WTC11 (cell line): ENCODE measurements around the gene CIC. TPM values are rescaled to one million over a fixed set of nuclear protein-coding genes. Genes with fewer than 3 reads are reported as not detected.
A peak's percentile ranks its signal among the peaks of the same experiment; 100 is the strongest.

ENCODE experiments used
- ATAC-seq: fragments of 200-7000 bp; cut with Tn5 transposase; 2 replicates; pipeline ENCODE4 v1.10.0; 2021; ENCODE audit warnings: mild to moderate bottlenecking, moderate library complexity
- CTCF ChIA-PET: fragments of 300-600 bp; sonication (Branson Sonifier 250); formaldehyde crosslinking; loops from one replicate; lab custom pipeline; 2021; ENCODE audit warnings: antibody characterized with exemption; lab: Charles Lee
- POLR2A ChIA-PET: fragments of 350-600 bp; sonication (Branson Sonifier 250); formaldehyde crosslinking; loops from one replicate; lab custom pipeline; 2021; ENCODE audit warnings: antibody characterized with exemption; lab: Charles Lee
- DNase-seq: peaks from one replicate; pipeline ENCODE4 v3.0.0; 2021; ENCODE audit warnings: low spot score
- H3K27ac Mint-ChIP-seq: 2 replicates; pipeline ENCODE4 v1.8.0; 2021; ENCODE audit warnings: mixed read lengths
- H3K27me3 Mint-ChIP-seq: 2 replicates; pipeline ENCODE4 v1.8.0; 2021; ENCODE audit warnings: low read depth, mild to moderate bottlenecking, moderate library complexity, mixed read lengths
- H3K36me3 Mint-ChIP-seq: 2 replicates; pipeline ENCODE4 v1.8.0; 2021; ENCODE audit warnings: mixed read lengths
- H3K4me1 Mint-ChIP-seq: 2 replicates; pipeline ENCODE4 v1.8.0; 2022; ENCODE audit warnings: mixed read lengths
- H3K4me3 Mint-ChIP-seq: 2 replicates; pipeline ENCODE4 v1.8.0; 2021; ENCODE audit warnings: mild to moderate bottlenecking, moderate library complexity, mixed read lengths
- H3K9me3 Mint-ChIP-seq: 2 replicates; pipeline ENCODE4 v1.8.0; 2021; ENCODE audit warnings: mixed read lengths
- ATF1 ChIP-seq: sonication (generic); formaldehyde crosslinking; IDR thresholded peaks from 2 replicates; pipeline ENCODE4 v1.8.1; 2023; ENCODE audit warnings: mild to moderate bottlenecking, moderate library complexity, missing genetic modification reagents
- FOXK1 ChIP-seq: sonication (generic); formaldehyde crosslinking; IDR thresholded peaks from 2 replicates; pipeline ENCODE4 v1.8.0; 2022; ENCODE audit warnings: mild to moderate bottlenecking, moderate library complexity, missing genetic modification reagents
- GABPB1 ChIP-seq: sonication (generic); formaldehyde crosslinking; IDR thresholded peaks from 2 replicates; pipeline ENCODE4 v1.8.1; 2023; ENCODE audit warnings: mild to moderate bottlenecking, missing genetic modification reagents
- NFATC4 ChIP-seq: fragments of 250-450 bp; sonication (Bioruptor Pico); IDR thresholded peaks from 2 replicates; pipeline ENCODE4 v1.9.0; 2021; ENCODE audit warnings: mild to moderate bottlenecking
- NR2C2 ChIP-seq: sonication (generic); formaldehyde crosslinking; IDR thresholded peaks from 2 replicates; pipeline ENCODE4 v1.8.0; 2022; ENCODE audit warnings: mild to moderate bottlenecking, missing genetic modification reagents
- TP53 ChIP-seq: sonication (generic); formaldehyde crosslinking; IDR thresholded peaks from 2 replicates; pipeline ENCODE4 v1.8.1; 2023; ENCODE audit warnings: mild to moderate bottlenecking, missing genetic modification reagents
- ZNF121 ChIP-seq: sonication (generic); formaldehyde crosslinking; IDR thresholded peaks from 2 replicates; pipeline ENCODE4 v1.8.0; 2023; ENCODE audit warnings: missing genetic modification reagents
- ZNF396 ChIP-seq: fragments of 250-450 bp; sonication (Bioruptor Pico); IDR thresholded peaks from 2 replicates; pipeline ENCODE4 v1.8.0; 2021; ENCODE audit warnings: mild to moderate bottlenecking, moderate library complexity, borderline replicate concordance
- total RNA-seq: library from RNA; stranded (reverse); gene quantifications from 3 replicates; pipeline ENCODE4 v1.2.3, GENCODE V29; 2021
- TF ChIP-seq, protein P1 (sequence below): sonication (generic); formaldehyde crosslinking; IDR thresholded peaks from 2 replicates; pipeline ENCODE4 v1.8.1; 2023; ENCODE audit warnings: mild to moderate bottlenecking, missing genetic modification reagents, borderline replicate concordance
- TF ChIP-seq, protein P2 (sequence below): sonication (generic); formaldehyde crosslinking; IDR thresholded peaks from 2 replicates; pipeline ENCODE4 v1.8.0; 2023; ENCODE audit warnings: missing genetic modification reagents, mild to moderate bottlenecking, borderline replicate concordance
- TF ChIP-seq, protein P3 (sequence below): fragments of 250-450 bp; sonication (Bioruptor Pico); IDR thresholded peaks from 2 replicates; pipeline ENCODE4 v1.9.0; 2021; ENCODE audit warnings: mild to moderate bottlenecking, borderline replicate concordance
- TF ChIP-seq, protein P4 (sequence below): fragments of 250-450 bp; sonication (Bioruptor Pico); IDR thresholded peaks from 2 replicates; pipeline ENCODE4 v2.1.2; 2022; ENCODE audit warnings: mild to moderate bottlenecking, moderate library complexity
- TF ChIP-seq, protein P5 (sequence below): fragments of 250-450 bp; sonication (Bioruptor Pico); IDR thresholded peaks from 2 replicates; pipeline ENCODE4 v1.8.0; 2021; ENCODE audit warnings: mild to moderate bottlenecking

CIC gene
- total RNA-seq, 1 experiment from 2014 or later, result 55.8 TPM

DNA sequence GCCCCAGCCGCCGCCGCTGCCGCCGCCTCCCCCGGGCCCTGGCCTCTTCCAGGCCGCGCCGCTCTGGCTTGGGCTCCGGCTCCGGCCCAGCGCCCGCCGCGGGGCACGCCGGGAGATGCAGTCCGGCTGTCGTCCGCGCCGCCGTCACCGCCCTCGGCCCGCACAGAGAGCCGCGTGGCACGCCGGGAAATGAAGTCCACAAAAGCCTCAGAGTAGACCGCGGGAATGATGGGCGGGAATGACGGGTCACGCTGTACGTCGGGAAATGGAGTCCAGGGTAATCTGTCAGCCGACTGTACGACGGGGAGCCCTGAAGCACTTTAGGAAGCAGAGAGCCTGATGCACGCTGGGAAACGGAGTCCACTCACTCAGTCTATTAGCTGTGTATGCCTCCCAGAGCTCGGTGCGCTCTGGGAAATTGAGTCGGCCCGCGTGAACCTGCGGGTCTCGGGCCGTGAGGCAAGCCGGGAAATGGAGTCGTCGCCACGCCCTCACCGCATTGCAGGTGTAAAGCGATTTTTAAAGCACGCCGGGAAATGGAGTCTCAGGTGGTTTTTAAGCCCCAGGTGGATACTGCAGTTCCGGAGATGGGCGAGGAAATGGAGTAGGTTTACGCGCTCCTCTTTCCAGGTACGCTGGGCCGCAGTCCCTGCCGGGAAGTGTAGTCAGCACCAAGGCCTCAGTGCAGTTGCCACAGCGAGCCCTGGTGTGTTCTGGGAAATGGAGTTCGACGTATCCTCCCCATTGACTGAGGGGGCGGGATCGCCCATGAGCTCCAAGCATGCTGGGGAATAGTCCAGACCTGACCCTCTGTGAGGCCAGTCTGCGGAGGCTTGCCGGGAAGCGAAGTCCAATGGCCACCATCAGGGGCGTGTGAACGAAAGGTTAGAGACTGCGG is 26.3 kb upstream of the CIC start, which contains the start of gene GSK3A (continued):
- TF ChIP-seq, protein P1, sequence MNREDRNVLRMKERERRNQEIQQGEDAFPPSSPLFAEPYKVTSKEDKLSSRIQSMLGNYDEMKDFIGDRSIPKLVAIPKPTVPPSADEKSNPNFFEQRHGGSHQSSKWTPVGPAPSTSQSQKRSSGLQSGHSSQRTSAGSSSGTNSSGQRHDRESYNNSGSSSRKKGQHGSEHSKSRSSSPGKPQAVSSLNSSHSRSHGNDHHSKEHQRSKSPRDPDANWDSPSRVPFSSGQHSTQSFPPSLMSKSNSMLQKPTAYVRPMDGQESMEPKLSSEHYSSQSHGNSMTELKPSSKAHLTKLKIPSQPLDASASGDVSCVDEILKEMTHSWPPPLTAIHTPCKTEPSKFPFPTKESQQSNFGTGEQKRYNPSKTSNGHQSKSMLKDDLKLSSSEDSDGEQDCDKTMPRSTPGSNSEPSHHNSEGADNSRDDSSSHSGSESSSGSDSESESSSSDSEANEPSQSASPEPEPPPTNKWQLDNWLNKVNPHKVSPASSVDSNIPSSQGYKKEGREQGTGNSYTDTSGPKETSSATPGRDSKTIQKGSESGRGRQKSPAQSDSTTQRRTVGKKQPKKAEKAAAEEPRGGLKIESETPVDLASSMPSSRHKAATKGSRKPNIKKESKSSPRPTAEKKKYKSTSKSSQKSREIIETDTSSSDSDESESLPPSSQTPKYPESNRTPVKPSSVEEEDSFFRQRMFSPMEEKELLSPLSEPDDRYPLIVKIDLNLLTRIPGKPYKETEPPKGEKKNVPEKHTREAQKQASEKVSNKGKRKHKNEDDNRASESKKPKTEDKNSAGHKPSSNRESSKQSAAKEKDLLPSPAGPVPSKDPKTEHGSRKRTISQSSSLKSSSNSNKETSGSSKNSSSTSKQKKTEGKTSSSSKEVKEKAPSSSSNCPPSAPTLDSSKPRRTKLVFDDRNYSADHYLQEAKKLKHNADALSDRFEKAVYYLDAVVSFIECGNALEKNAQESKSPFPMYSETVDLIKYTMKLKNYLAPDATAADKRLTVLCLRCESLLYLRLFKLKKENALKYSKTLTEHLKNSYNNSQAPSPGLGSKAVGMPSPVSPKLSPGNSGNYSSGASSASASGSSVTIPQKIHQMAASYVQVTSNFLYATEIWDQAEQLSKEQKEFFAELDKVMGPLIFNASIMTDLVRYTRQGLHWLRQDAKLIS (CRISPR knock-in tag), result no peak
- TF ChIP-seq FOXK1 (CRISPR knock-in tag) (peak; percentile 48; the same call in 1 of the 2 replicates), NR2C2 (CRISPR knock-in tag) (peak; percentile 61; the same call in 1 of the 2 replicates)

DNA sequence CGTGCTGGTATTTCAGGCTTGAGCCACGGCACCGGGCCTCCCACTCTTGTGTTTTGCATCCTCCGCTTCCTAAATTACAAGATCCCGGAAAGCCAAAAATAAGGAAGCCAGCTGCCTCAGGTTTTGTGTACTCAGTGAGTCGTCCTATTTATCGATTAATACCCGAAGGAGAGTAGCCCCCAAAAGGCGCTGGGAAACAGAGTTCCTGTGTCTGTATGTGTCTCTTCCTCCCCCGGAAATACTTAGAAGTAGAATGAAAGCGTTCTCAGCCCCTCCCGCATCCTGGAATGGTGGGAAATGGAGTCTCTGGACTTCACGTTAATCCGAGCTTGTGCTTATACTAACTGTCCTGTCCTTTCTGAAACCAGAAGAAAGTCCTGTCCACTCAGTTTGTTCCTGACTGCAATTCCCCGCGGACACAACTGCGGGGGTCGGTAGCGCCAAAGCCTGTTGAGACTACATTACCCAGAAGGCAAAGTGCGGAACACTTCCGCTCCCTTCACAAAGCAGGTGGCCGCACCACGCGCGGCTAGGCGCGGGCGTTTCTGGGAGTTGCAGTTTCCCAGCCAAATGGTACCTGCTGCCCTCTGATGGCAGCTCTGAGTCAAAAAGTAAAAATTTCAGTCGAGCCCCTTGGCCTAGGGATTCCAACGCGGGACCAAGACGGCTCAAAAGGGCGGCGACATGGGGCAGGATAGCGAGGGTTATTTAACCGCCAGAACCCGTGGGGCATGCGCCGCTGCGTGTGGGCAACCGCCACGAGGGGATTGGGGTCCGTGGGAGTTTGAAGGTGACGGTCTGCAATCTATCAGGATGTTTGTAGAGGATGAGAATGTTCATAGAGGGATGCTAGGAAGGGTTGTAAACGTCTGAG is 24.5 kb upstream of the CIC start:
- H3K4me3 Mint-ChIP-seq, result peak overlapping the region; percentile 89
- peak overlapping the region; percentile 97 for H3K27ac Mint-ChIP-seq
- H3K27me3 Mint-ChIP-seq, result no peaks in the 10 kb centered on the region
- no peaks in the 10 kb centered on the region for H3K9me3 Mint-ChIP-seq
- ChIA-PET POLR2A (interaction anchor here (3.2 to 3.6 kb wide), 2 partner anchors 11 to 35 kb away, joined by 13 to 28 read pairs; partner anchors contain the start of gene ERF), CTCF (interaction anchor here (0.5 to 7.8 kb wide), 15 partner anchors 9 to 196 kb away, joined by 3 to 239 read pairs (median 5); partner anchors contain the start of gene ERF)
- DNase-seq (peak; percentile 95), ATAC-seq (peak; percentile 19)
- peaks cover 35% of the 10 kb centered on the region for H3K4me1 Mint-ChIP-seq
- peaks cover 9% of the 10 kb centered on the region for H3K36me3 Mint-ChIP-seq
- TF ChIP-seq GABPB1 (CRISPR knock-in tag), result peak; percentile 73; the same call in 1 of the 2 replicates
- TF ChIP-seq, protein P2, sequence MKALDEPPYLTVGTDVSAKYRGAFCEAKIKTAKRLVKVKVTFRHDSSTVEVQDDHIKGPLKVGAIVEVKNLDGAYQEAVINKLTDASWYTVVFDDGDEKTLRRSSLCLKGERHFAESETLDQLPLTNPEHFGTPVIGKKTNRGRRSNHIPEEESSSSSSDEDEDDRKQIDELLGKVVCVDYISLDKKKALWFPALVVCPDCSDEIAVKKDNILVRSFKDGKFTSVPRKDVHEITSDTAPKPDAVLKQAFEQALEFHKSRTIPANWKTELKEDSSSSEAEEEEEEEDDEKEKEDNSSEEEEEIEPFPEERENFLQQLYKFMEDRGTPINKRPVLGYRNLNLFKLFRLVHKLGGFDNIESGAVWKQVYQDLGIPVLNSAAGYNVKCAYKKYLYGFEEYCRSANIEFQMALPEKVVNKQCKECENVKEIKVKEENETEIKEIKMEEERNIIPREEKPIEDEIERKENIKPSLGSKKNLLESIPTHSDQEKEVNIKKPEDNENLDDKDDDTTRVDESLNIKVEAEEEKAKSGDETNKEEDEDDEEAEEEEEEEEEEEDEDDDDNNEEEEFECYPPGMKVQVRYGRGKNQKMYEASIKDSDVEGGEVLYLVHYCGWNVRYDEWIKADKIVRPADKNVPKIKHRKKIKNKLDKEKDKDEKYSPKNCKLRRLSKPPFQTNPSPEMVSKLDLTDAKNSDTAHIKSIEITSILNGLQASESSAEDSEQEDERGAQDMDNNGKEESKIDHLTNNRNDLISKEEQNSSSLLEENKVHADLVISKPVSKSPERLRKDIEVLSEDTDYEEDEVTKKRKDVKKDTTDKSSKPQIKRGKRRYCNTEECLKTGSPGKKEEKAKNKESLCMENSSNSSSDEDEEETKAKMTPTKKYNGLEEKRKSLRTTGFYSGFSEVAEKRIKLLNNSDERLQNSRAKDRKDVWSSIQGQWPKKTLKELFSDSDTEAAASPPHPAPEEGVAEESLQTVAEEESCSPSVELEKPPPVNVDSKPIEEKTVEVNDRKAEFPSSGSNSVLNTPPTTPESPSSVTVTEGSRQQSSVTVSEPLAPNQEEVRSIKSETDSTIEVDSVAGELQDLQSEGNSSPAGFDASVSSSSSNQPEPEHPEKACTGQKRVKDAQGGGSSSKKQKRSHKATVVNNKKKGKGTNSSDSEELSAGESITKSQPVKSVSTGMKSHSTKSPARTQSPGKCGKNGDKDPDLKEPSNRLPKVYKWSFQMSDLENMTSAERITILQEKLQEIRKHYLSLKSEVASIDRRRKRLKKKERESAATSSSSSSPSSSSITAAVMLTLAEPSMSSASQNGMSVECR, result no peak
- TF ChIP-seq ZNF396 (CRISPR knock-in tag), result no peak
- TF ChIP-seq NFATC4 (CRISPR knock-in tag), result no peak
- TF ChIP-seq, protein P3, sequence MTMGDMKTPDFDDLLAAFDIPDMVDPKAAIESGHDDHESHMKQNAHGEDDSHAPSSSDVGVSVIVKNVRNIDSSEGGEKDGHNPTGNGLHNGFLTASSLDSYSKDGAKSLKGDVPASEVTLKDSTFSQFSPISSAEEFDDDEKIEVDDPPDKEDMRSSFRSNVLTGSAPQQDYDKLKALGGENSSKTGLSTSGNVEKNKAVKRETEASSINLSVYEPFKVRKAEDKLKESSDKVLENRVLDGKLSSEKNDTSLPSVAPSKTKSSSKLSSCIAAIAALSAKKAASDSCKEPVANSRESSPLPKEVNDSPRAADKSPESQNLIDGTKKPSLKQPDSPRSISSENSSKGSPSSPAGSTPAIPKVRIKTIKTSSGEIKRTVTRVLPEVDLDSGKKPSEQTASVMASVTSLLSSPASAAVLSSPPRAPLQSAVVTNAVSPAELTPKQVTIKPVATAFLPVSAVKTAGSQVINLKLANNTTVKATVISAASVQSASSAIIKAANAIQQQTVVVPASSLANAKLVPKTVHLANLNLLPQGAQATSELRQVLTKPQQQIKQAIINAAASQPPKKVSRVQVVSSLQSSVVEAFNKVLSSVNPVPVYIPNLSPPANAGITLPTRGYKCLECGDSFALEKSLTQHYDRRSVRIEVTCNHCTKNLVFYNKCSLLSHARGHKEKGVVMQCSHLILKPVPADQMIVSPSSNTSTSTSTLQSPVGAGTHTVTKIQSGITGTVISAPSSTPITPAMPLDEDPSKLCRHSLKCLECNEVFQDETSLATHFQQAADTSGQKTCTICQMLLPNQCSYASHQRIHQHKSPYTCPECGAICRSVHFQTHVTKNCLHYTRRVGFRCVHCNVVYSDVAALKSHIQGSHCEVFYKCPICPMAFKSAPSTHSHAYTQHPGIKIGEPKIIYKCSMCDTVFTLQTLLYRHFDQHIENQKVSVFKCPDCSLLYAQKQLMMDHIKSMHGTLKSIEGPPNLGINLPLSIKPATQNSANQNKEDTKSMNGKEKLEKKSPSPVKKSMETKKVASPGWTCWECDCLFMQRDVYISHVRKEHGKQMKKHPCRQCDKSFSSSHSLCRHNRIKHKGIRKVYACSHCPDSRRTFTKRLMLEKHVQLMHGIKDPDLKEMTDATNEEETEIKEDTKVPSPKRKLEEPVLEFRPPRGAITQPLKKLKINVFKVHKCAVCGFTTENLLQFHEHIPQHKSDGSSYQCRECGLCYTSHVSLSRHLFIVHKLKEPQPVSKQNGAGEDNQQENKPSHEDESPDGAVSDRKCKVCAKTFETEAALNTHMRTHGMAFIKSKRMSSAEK (CRISPR knock-in tag), result no peak
- TF ChIP-seq, protein P4, sequence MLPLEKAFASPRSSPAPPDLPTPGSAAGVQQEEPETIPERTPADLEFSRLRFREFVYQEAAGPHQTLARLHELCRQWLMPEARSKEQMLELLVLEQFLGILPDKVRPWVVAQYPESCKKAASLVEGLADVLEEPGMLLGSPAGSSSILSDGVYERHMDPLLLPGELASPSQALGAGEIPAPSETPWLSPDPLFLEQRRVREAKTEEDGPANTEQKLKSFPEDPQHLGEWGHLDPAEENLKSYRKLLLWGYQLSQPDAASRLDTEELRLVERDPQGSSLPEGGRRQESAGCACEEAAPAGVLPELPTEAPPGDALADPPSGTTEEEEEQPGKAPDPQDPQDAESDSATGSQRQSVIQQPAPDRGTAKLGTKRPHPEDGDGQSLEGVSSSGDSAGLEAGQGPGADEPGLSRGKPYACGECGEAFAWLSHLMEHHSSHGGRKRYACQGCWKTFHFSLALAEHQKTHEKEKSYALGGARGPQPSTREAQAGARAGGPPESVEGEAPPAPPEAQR (CRISPR knock-in tag), result no peak
- TF ChIP-seq, protein P5, sequence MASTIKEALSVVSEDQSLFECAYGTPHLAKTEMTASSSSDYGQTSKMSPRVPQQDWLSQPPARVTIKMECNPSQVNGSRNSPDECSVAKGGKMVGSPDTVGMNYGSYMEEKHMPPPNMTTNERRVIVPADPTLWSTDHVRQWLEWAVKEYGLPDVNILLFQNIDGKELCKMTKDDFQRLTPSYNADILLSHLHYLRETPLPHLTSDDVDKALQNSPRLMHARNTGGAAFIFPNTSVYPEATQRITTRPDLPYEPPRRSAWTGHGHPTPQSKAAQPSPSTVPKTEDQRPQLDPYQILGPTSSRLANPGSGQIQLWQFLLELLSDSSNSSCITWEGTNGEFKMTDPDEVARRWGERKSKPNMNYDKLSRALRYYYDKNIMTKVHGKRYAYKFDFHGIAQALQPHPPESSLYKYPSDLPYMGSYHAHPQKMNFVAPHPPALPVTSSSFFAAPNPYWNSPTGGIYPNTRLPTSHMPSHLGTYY (CRISPR knock-in tag), result no peak
- TF ChIP-seq ATF1, result no peak
- TF ChIP-seq TP53, result no peak
- 0 out of 2 replicates have a peak, but pooled peaks have one; percentile 35 for TF ChIP-seq ZNF121
